NCI-H2107 (cell line): ENCODE data around the gene TPPP.

Experiments used
- DNase-seq: peaks from one replicate; lab custom pipeline; 2025; lab: John Stamatoyannopoulos, UW

Gene TPPP

GRCh38 chr5:665541-665955, 27.6 kb downstream of the TPPP start:
- no peak for DNase-seq

- DNase-seq: no peak
Measured at GRCh38 chr5:664994-665360, 28.2 kb downstream of the TPPP start.

GRCh38 chr5:664343-664993, 28.7 kb downstream of the TPPP start:
- no peak for DNase-seq

- peak; percentile 58 for DNase-seq
Measured at GRCh38 chr5:663436-664342, 29.5 kb downstream of the TPPP start.

- no peak for DNase-seq
Measured at GRCh38 chr5:662751-663435, 30.3 kb downstream of the TPPP start.

GRCh38 chr5:661891-662750, 31.0 kb downstream of the TPPP start:
- DNase-seq: no peak

- no peak for DNase-seq
Measured at GRCh38 chr5:660491-661030, 32.6 kb downstream of the TPPP start.

- DNase-seq: no peak
Measured at GRCh38 chr5:659496-660263, 33.5 kb downstream of the TPPP start.

- no peak for DNase-seq
Measured at GRCh38 chr5:658103-658502, 35.0 kb downstream of the TPPP start.

- no peak for DNase-seq
Measured at GRCh38 chr5:657570-657969, 35.6 kb downstream of the TPPP start.

- no peak for DNase-seq
Measured at GRCh38 chr5:655406-655805, 37.7 kb downstream of the TPPP start.

GRCh38 chr5:654071-654778, 38.9 kb downstream of the TPPP start:
- DNase-seq: no peak

- DNase-seq: peak; percentile 58
Measured at GRCh38 chr5:652773-653350, 40.3 kb downstream of the TPPP start.

GRCh38 chr5:652023-652515, 41.1 kb downstream of the TPPP start:
- no peak for DNase-seq

- DNase-seq: no peak
Measured at GRCh38 chr5:651296-652022, 41.7 kb downstream of the TPPP start.

- DNase-seq: no peak
Measured at GRCh38 chr5:647727-648126, 45.4 kb downstream of the TPPP start.

GRCh38 chr5:647311-647710, 45.8 kb downstream of the TPPP start:
- no peak for DNase-seq

- DNase-seq: no peak
Measured at GRCh38 chr5:646396-647201, 46.6 kb downstream of the TPPP start.
